ENCODE measurements around the gene CAVIN2. TPM values are rescaled to one million over a fixed set of nuclear protein-coding genes. Genes with fewer than 3 reads are reported as not detected.
A peak's percentile ranks its signal among the peaks of the same experiment; 100 is the strongest.

The CAVIN2 gene
- polyA plus RNA-seq, 1 of the 3 experiments (the other 2 are of a cell fraction): 1.5 TPM

- ChIA-PET POLR2A (no interaction called here), CTCF (no interaction called here)
- no peak overlapping the region for H3K27ac ChIP-seq (ENCODE audit: low read depth in 2 of 2, low read length in 1 of 2)
- TF ChIP-seq FOSL2 (IDR thresholded peaks at IDR 0.05; ENCODE audit: borderline replicate concordance, low read depth): peak; percentile 18; the same call in 1 of the 2 replicates
- no peak for TF ChIP-seq TCF12 (IDR thresholded peaks at IDR 0.05)
- H3K4me2 ChIP-seq: no peak overlapping the region
- H2AFZ ChIP-seq (ENCODE audit: low read depth): no peak overlapping the region
- no peaks in the 10 kb centered on the region for H3F3A ChIP-seq (replicated peaks; ENCODE audit: insufficient read depth)
- no peak overlapping the region for H3K4me3 ChIP-seq (ENCODE audit: low read depth in 2 of 2, low read length in 1 of 2)
- no peak overlapping the region for H3K9ac ChIP-seq
- H4K20me1 ChIP-seq (ENCODE audit: insufficient read depth): no peaks in the 10 kb centered on the region
- no peaks in the 10 kb centered on the region for H3K36me3 ChIP-seq (replicated peaks in 1 of 2; ENCODE audit: control insufficient read depth in 1 of 2, insufficient read depth in 2 of 2, low read length in 1 of 2)
- no peaks in the 10 kb centered on the region for H3K9me2 ChIP-seq
- no peaks in the 10 kb centered on the region for H3K27me3 ChIP-seq (ENCODE audit: insufficient read depth)
- H3K4me1 ChIP-seq (ENCODE audit: control insufficient read depth in 1 of 2, insufficient read depth in 2 of 2, low read depth in 1 of 2, low read length in 1 of 2): no peaks in the 10 kb centered on the region; a peak in 1 of 4 replicates
- no peaks in the 10 kb centered on the region for H3K79me2 ChIP-seq (ENCODE audit: insufficient read depth)
- WGBS (ENCODE audit: low lambda C conversion rate): 70% methylated on average over 4 of the region's 4 CpGs
- no peaks in the 10 kb centered on the region for H3K9me3 ChIP-seq
- DNase-seq: no peak
Observed at GRCh38 chr2:191789796-191790195, 57.1 kb downstream of the CAVIN2 start.

GRCh38 chr2:191786694-191787093 is 60.2 kb downstream of the CAVIN2 start:
- H3K27me3 ChIP-seq (ENCODE audit: insufficient read depth): no peaks in the 10 kb centered on the region; the same call in 1 of the 2 replicates

More at GRCh38 chr2:191786694-191787093, 60.2 kb downstream of the CAVIN2 start:
- Histone ChIP-seq H3K9ac (no peak overlapping the region), H3K4me1 (ENCODE audit: control insufficient read depth in 1 of 2, insufficient read depth in 2 of 2, low read depth in 1 of 2, low read length in 1 of 2) (no peaks in the 10 kb centered on the region; a peak in 1 of 4 replicates), H3K4me3 (ENCODE audit: low read depth in 2 of 2, low read length in 1 of 2) (no peak overlapping the region), H3K79me2 (ENCODE audit: insufficient read depth) (no peaks in the 10 kb centered on the region), H3K9me2 (no peaks in the 10 kb centered on the region), H4K20me1 (ENCODE audit: insufficient read depth) (no peaks in the 10 kb centered on the region), H3K4me2 (no peak overlapping the region), H3K36me3 (replicated peaks in 1 of 2; ENCODE audit: control insufficient read depth in 1 of 2, insufficient read depth in 2 of 2, low read length in 1 of 2) (no peaks in the 10 kb centered on the region), H3F3A (replicated peaks; ENCODE audit: insufficient read depth) (no peaks in the 10 kb centered on the region), H2AFZ (ENCODE audit: low read depth) (no peak overlapping the region), H3K9me3 (no peaks in the 10 kb centered on the region), H3K27ac (ENCODE audit: low read depth in 2 of 2, low read length in 1 of 2) (no peak overlapping the region)
- WGBS (ENCODE audit: low lambda C conversion rate): 54% methylated on average over 1 of the region's 1 CpG
- TF ChIP-seq TEAD4 (IDR thresholded peaks at IDR 0.05; ENCODE audit: borderline replicate concordance, insufficient read depth): no peak
- no peak for TF ChIP-seq RFX5 (IDR thresholded peaks at IDR 0.05; ENCODE audit: low read length)
- no peak for TF ChIP-seq USF1 (IDR thresholded peaks at IDR 0.05; ENCODE audit: borderline replicate concordance, low read depth)
- TF ChIP-seq YY1 (IDR thresholded peaks at IDR 0.05; ENCODE audit: low read depth): no peak
- no peak for TF ChIP-seq RAD21 (IDR thresholded peaks at IDR 0.05; ENCODE audit: low read length)
- TF ChIP-seq MAX (IDR thresholded peaks at IDR 0.05; ENCODE audit: low read depth): no peak
- no peak for TF ChIP-seq SIN3A (IDR thresholded peaks at IDR 0.05; ENCODE audit: borderline replicate concordance, low read depth, low read length)
- no peak for TF ChIP-seq IRF3 (IDR thresholded peaks at IDR 0.05; ENCODE audit: low read depth, low read length)
- no peak for TF ChIP-seq SMC3 (IDR thresholded peaks at IDR 0.05; ENCODE audit: low read depth, low read length)
- no peak for TF ChIP-seq REST (IDR thresholded peaks at IDR 0.05; ENCODE audit: low read depth, low read length)
- TF ChIP-seq ELF1 (IDR thresholded peaks at IDR 0.05): no peak
- no peak for TF ChIP-seq TAF1 (IDR thresholded peaks at IDR 0.05; ENCODE audit: borderline replicate concordance, low read depth, low read length)
- TF ChIP-seq MEF2A (IDR thresholded peaks at IDR 0.05; ENCODE audit: borderline replicate concordance, low read depth): no peak
- no peak for TF ChIP-seq EP300 (IDR thresholded peaks at IDR 0.05; ENCODE audit: borderline replicate concordance in 1 of 2, low read depth in 1 of 2, low read length in 1 of 2)
- no peak for TF ChIP-seq NRF1 (IDR thresholded peaks at IDR 0.05; ENCODE audit: low read depth, low read length)
- ChIA-PET POLR2A (no interaction called here), CTCF (interaction anchor here (0.9 to 1.2 kb wide), 2 partner anchors 29 to 376 kb away, joined by 3 to 7 read pairs; no protein-coding TSS in a partner anchor)
- DNase-seq: no peak

All from SK-N-SH (cell line).